Measurements from ENCODE around the gene B4GALT2. TPM values are rescaled to one million over a fixed set of nuclear protein-coding genes. Genes with fewer than 3 reads are reported as not detected.

Gene B4GALT2
- total and polyA plus RNA-seq, 2 of the 8 experiments (the other 6 are each of a cell fraction or from before 2014, with no cell fraction given) = 56.5 to 121 TPM

- Histone ChIP-seq H3K4ac (replicated peaks; ENCODE audit: insufficient read length, low read depth, low read length) (no peak overlapping the region), H3K27me3 (replicated peaks in 1 of 4; ENCODE audit: control insufficient read depth in 3 of 4, extremely low read depth in 1 of 4, insufficient read depth in 3 of 4, low read length in 3 of 4) (no peaks in the 10 kb centered on the region), H3K9me3 (ENCODE audit: insufficient read depth in 2 of 2, low read depth in 1 of 2, low read length in 1 of 2) (no peaks in the 10 kb centered on the region), H4K20me1 (replicated peaks in 1 of 2; ENCODE audit: control insufficient read depth in 1 of 2, insufficient read depth in 2 of 2, low read length in 2 of 2) (peaks cover 3 to 6% of the 10 kb centered on the region in 2 experiments), H2BK5ac (ENCODE audit: low read depth, low read length) (peak overlapping the region; percentile 88; the same call in 1 of the 2 replicates), H2BK120ac (replicated peaks; ENCODE audit: low read depth, low read length) (no peak overlapping the region), H3K56ac (replicated peaks; ENCODE audit: insufficient read length, low read depth, low read length) (peak overlapping the region; percentile 24), H3K27ac (ENCODE audit: low read depth, low read length) (no peak overlapping the region), H3K4me1 (replicated peaks in 1 of 4; ENCODE audit: control insufficient read depth in 3 of 4, insufficient read depth in 4 of 4, low read length in 3 of 4) (peaks cover 12 to 28% (median 18%) of the 10 kb centered on the region in 4 experiments), H2AFZ (ENCODE audit: low read length) (no peak overlapping the region), H3K9ac (replicated peaks in 1 of 4; ENCODE audit: extremely low read depth in 1 of 4, low read depth in 3 of 4, low read length in 3 of 4) (peak overlapping the region in 3 of 4 experiments; percentile 42 to 58 (median 51); a peak in 5 of 7 replicates), H3K4me3 (ENCODE audit: extremely low read depth in 1 of 4, insufficient read depth in 2 of 4, low read depth in 3 of 4, low read length in 4 of 4) (peak overlapping the region; percentile 78 to 96 (median 86)), H2BK20ac (ENCODE audit: low read length) (0 out of 2 replicates have a peak overlapping the region, but pooled peaks have one; percentile 15), H4K91ac (replicated peaks; ENCODE audit: insufficient read length, low read length) (no peak overlapping the region), H3K14ac (ENCODE audit: insufficient read length) (no peak overlapping the region), H2BK12ac (ENCODE audit: low read depth, low read length) (0 out of 2 replicates have a peak overlapping the region, but pooled peaks have one; percentile 43), H3K23me2 (ENCODE audit: low read depth, low read length) (peaks cover 4% of the 10 kb centered on the region; the same call in 1 of the 2 replicates), H3K79me1 (ENCODE audit: low read depth, low read length) (peaks cover 5% of the 10 kb centered on the region), H3K23ac (ENCODE audit: insufficient read length) (no peak overlapping the region), H2BK15ac (ENCODE audit: low read length) (no peak overlapping the region), H4K8ac (ENCODE audit: extremely low read depth, insufficient read depth, low read length) (no peak overlapping the region), H4K5ac (ENCODE audit: insufficient read length, low read depth, low read length) (no peak overlapping the region), H2AK5ac (ENCODE audit: low read depth, low read length) (peak overlapping the region; percentile 31; the same call in 1 of the 2 replicates), H3K4me2 (ENCODE audit: insufficient read depth in 1 of 2, low read depth in 2 of 2, low read length in 2 of 2) (peak overlapping the region; percentile 97 to 99), H3K79me2 (ENCODE audit: control insufficient read depth in 1 of 2, insufficient read depth in 2 of 2, low read length in 2 of 2) (peaks cover 0 to 24% of the 10 kb centered on the region in 2 experiments; a peak in 2 of 4 replicates), H3K18ac (ENCODE audit: extremely low read depth, low read length) (peak overlapping the region; percentile 81; the same call in 1 of the 2 replicates), H3K36me3 (ENCODE audit: control insufficient read depth in 2 of 4, insufficient read depth in 4 of 4, low read length in 3 of 4) (no peaks in the 10 kb centered on the region)
- DNase-seq (ENCODE audit: low read depth in 1 of 2, low spot score in 2 of 2) = no peak
- no peak for FAIRE-seq
- POLR2A ChIA-PET (ENCODE audit: partially characterized antibody) = interaction anchor here (0.8 to 26.2 kb wide), 11 partner anchors 13 to 602 kb away, joined by 3 to 544 read pairs (median 6); partner anchors contain the start of genes ATP6V0B and KDM4A
- WGBS, 2 experiments (ENCODE audit: extremely low coverage in 1 of 2, insufficient coverage in 1 of 2, insufficient read length in 1 of 2, insufficient replicate concordance in 2 of 2, low coverage in 1 of 2, low lambda C conversion rate in 2 of 2, missing lambda C conversion rate in 1 of 2) = 41% methylated on average over 17 of the region's 17 CpGs; no CpG with 5 or more reads in 1 of the 2 experiments
- CTCF ChIA-PET (ENCODE audit: partially characterized antibody) = interaction anchor here (0.6 to 16.6 kb wide), 6 partner anchors 13 to 834 kb away, joined by 3 to 252 read pairs (median 8); no protein-coding TSS in a partner anchor
- TF ChIP-seq POLR2AphosphoS5 (IDR thresholded peaks at IDR 0.05; ENCODE audit: low read depth, low read length) = no peak
- no peak; the same call in 1 of the 2 replicates for TF ChIP-seq RBBP5 (IDR thresholded peaks at IDR 0.05; ENCODE audit: borderline replicate concordance, low read depth, low read length)
- peak; percentile 33; the same call in 1 of the 2 replicates for TF ChIP-seq NRF1 (IDR thresholded peaks at IDR 0.05; ENCODE audit: low read depth, low read length)
- no peak for TF ChIP-seq KDM5A (IDR thresholded peaks at IDR 0.05; ENCODE audit: low read length)
- peak; percentile 16 for TF ChIP-seq KDM4A (IDR thresholded peaks at IDR 0.05; ENCODE audit: low read depth, low read length, severe bottlenecking)
Measured at GRCh38 chr1:44029260-44029910, 50.4 kb downstream of the B4GALT2 start.

Data from H1 (cell line).